A204.1 (cell line): ENCODE data around the gene HACD4.
"Not testable (repeated sequence)": the region's sequence is repeated elsewhere in the genome, so short reads cannot be mapped to it uniquely, and the experiment has no call there.

Source experiments
- FAIRE-seq: peaks from 2 replicates; lab custom pipeline; 2012; peaks lifted over from hg19 to GRCh38; lab: Jason Lieb, UNC

The HACD4 gene

GRCh38 chr9:21015995-21016394 is 15.4 kb downstream of the HACD4 start:
- no peak for FAIRE-seq

DNA sequence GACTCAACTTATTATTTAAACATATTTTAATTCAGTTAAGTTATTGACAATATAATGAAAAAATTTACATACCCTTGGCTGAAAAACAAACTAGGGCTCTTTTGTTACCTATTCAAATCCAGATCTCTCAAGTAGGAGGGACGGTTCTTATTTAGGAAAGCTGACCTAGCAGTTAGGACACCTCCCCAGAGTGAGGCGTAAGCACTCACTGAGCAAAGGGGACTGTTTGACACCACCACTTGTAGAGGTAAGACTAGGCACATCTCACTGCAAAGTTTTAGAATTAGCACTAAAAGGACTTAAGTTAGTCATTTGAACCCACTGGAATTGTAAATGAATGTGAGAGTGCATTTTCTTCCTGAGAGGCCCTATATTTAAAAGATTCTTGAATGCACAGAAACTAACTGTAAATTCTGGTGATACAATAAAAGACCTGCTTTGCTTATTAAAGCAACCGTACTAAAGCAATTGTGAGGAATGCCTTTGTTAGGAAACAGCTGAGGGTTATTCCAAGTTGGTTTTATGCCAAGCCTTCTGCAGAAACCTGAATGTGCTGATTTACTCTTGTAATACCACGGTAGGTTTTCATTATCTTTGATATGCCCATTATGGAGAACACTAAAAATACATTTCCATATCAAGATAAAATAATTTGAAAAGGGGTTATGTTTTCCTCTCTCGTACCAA is 16.2 kb downstream of the HACD4 start:
- no peak for FAIRE-seq

- FAIRE-seq: no peak
Measured at GRCh38 chr9:21002040-21002439, 29.4 kb downstream of the HACD4 start.

DNA sequence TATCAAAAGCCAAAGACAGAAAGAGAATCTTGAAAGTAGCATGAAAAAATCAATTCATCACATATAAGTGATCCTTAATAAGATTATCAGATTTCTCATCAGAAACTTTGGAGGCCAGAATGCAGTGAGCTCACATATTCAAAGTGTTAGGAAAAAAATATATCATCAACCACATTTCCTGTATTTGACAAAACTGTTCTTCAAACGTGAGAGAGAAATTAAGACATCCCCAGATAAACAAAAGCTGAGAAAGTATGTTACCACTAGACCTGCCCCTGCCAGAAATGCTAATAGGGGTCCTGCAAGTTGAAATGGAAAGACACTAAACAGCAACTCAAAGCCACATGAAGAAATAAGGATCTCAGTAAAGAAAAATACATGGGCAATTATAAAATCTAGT is 29.9 kb downstream of the HACD4 start:
- no peak for FAIRE-seq

DNA sequence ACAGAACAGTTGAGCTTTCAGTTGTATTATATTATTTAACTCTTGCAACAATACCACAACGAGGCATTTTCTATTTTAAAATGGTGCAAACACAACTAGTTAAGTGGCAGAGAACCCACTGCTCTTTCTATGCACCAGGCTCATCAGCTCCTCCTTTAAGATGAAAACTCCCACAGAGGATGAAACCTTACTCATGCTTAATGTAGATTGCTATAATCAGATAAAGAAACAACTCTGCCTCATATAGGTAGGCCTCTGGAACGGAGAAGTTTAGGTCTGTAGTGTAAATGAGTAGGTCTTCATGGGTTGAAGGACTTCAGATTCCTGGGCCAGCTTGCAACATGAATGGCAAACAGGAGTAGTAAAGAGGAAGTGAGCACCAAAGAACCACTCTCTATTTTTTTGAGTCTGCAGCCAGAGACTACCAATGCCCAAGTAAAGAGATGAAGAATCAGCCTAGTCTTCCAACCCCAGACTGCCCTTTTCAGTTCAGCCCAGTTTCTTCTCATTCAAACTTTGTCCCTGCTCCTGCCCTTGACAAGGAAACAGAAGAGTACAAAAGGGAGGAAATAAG is 33.9 kb downstream of the HACD4 start:
- no peak for FAIRE-seq

DNA sequence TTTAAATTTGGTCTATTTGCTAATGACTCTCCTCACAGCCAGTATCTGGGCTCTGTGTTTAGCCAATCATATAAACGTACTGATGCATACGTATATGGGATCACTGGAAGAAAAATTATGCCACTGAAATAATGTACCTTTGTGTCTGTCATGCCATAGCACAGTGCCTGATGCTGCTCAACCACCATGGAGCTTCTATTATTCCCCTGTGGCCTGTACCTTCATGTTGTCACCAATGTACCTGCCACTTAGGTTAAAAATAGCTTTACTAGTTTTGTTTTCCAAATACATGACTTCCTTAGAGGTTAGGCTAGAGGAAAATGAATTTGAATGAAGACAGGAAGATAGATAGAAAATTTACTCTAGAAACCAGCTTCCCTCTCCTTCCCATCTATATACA is 34.6 kb downstream of the HACD4 start:
- no peak for FAIRE-seq

DNA sequence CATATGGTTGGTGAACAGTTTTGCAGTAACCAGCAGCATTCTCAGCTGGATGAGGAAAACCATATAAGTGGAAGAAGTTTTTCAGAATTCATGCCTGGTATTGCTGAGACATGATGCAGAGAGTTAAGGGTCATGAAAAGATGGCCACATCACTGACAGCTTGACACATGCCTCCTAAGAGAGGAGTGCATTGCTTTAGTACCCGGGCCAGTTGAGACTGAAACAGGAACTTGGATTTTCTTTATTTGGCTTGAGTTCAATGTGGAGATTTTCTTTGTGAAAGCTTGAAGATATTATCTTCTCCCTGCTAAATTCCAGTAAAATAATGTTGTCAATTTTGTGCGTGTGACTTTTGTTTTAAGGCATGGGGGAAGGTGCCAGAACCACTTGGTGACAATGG is 35.8 kb downstream of the HACD4 start:
- no peak for FAIRE-seq

DNA sequence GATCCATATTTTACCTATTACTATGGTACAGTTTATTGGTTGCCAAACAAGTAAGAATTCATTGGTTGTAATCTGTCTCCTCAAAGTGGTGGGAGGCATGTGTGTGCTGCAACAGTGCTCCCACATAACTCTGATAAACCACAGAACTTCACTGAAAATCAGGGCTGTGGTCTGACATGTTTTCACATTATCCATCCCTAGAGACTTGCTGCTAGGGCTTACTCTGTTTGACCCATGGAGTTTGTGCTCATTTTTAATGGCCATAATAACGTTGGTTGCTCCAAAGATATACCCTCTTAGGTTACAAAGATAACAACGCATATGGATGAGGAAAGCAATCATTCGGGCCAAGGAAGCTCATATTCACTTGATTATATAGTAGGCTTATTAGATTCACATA is 37.0 kb downstream of the HACD4 start:
- no peak for FAIRE-seq

DNA sequence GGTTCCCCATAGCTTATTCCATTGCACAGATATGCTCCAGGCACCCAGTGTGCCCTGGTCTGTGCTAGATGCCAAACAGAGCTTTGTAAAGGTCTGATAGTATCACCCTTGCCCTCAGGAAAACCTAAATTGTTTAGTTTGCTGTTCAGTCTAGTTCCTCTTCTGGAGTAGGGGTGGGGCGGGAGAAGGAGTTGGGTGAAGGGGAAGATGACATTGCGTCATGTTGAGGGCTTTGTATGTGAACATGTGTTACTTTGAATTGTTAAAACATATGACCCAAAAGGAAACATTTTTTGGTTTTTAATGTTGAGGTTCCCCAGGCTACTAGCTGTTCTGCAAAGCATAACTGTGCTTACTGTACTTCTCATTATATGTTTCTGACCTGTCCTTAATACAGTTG is 40.6 kb downstream of the HACD4 start:
- no peak for FAIRE-seq

GRCh38 chr9:20989923-20990341 is 41.5 kb downstream of the HACD4 start:
- no peak for FAIRE-seq

DNA sequence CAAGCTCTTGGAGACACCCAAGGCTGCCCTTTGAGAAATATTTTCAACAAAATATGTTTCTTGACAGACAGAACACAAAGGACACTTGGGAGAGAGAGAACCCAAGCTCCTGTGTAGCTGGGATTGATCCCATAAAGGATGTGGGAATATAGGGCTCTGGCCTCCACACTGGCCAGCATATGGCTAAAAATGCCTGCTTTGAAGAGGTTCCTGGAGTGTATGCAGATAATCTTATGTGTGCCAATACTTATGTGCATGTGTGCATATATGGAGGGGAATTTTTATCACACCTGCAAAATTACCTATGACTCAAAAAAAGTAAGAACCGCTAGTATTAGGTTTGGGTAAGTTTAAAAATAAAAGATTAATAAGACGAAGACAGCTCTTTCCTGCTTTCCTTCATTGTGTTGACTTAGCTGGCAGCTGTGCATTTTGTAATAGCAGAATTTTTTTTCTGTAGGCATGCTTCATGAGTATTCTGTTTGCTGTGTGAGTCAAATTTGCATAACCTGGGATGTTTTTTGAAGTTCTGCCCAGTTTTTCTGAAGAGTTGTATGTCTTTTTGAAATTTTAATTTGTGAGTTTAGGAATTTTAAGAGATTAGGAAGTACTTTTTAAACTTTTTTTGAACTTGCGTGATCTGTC is 42.6 kb downstream of the HACD4 start:
- FAIRE-seq: no peak

- no peak for FAIRE-seq
Measured at GRCh38 chr9:20988061-20988460, 43.4 kb downstream of the HACD4 start.

GRCh38 chr9:20987521-20987920 is 43.9 kb downstream of the HACD4 start:
- FAIRE-seq: no peak

DNA sequence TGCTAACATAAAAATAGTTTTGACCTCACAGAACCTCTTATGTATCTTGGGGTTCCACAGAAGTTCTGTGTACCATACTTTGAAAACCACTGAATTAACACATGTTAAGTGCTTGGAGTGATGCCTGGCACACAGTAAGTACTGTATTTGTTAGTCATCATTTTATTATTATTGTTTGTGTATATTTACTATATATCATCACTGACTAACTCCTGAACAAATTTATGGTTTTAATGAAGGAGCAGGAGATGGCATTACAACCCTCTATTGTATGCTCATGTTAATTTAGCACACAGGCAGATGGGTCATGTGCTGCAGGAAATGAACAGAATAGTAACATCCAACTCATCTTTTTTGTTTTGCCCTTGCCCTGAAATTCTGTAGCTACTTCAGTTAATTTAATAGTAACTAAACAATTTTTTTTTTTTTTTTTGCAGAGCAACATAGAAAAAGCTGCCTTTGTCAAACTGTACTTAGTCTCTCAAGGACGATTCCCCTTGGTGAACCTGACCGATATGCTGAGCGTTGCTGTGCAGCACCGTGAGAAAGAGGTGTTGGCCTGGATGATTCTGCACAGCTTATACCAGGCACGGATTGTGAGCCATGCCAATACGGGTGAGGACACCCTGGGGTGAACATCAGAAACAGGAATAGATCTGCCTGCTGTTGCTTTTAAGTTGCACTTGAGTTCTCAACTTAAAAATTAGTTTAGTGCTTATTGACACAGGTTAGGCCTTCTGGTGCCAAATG is 45.4 kb downstream of the HACD4 start:
- FAIRE-seq: no peak

DNA sequence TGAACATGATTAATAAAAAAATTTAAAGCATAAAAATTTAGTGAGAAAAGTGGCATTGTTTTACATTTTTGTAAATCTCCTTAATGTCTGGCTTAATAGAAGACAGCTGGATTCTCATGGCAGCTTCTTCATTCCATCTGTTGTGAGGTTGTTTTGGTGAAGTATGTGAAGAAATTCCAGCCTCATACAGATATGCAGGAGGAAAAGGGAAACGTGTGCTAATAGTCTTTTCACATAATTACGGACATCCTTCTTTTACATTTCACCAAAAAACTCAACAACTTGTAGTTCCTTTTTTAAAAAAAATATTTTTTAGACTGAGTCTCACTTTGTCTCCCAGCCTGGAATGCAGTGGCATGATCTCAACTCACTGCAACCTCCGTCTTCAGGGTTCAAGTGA is 46.9 kb downstream of the HACD4 start:
- FAIRE-seq: no peak

- no peak for FAIRE-seq
Measured at GRCh38 chr9:20981486-20981885, 50.0 kb downstream of the HACD4 start.

DNA sequence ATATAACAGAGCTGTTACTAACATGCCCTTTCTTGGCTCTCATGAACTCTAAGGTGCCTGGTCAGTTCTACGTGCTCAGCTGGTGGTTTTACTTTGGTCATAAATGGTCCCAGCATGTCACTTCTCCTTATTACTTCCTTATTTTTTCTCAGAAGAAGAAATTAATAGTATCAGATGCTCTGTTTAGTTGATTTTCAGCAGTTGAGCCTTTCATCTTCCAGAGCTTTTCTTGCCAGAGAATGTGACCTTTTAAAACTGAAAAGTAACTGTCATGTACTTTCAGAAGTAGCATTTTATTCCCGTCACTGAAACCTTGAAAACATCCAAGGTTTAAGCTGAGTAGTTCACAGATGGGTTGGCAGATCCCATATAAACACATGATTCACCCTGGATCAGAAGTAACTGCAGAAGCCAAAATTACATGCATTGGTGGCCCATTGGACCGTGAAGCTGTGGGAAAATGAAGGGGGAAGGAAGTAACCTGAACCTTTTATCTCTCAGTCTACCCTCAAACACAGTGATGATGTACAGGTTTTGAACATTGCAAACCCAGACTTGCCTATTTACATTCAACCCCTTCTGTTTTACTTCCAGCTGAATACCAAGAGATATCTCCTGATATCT is 50.5 kb downstream of the HACD4 start:
- FAIRE-seq: no peak

DNA sequence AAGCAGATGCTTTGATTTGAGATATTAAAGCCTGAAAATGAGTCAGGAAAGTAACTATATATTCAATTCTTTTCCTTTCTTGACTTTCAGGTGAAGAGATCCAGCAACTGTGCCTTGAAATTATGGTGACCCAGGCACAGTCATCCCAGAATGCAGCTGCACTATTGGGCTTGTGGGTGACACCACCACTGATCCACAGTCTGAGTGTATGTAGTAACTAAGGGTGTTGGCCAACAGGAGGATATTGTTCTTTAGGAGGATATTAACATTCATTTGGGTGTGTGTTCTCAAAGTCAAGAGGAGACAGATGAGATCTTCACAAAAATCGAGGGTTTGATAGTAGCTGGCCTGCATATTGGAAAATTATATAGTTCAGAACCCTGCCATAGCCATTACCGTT is 53.2 kb downstream of the HACD4 start:
- FAIRE-seq: no peak

GRCh38 chr9:20974191-20974938 is 57.1 kb downstream of the HACD4 start:
- FAIRE-seq: not testable (repeated sequence)

DNA sequence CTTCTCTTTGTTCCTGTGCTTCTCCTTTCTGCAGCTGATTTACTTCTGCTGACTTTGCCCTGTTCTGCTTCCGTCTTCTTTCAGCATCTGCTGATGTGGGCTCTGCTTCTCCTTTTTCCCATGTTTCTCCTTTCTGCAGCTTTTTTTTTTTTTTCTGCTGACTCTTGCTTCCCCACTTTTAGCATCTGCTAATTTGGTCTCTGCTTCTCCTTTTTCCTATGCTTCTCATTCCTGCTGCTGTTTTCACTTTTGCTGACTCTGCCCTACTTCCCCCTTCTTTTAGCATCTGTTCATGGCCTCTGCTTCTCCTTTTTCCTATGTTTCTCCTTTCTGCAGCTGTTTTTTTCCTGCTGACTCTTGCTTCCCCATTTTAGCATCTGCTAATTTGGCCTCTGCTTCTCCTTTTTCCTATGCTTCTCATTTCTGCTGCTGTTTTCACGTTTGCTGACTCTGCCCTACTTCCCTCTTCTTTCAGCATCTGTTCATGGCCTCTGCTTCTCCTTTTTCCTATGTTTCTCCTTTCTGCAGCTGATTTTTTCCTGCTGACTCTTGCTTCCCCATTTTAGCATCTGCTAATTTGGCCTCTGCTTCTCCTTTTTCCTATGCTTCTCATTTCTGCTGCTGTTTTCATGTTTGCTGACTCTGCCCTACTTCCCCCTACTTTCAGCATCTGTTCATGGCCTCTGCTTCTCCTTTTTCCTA is 58.0 kb downstream of the HACD4 start:
- not testable (repeated sequence) for FAIRE-seq

GRCh38 chr9:20972684-20973083 is 58.8 kb downstream of the HACD4 start:
- no peak for FAIRE-seq
